Testis (tissue), 3 donors: Measurements from ENCODE around the gene TNFRSF9. TPM values are rescaled to one million over a fixed set of nuclear protein-coding genes. Genes with fewer than 3 reads are reported as not detected.
"Not testable (repeated sequence)": the region's sequence is repeated elsewhere in the genome, so short reads cannot be mapped to it uniquely, and the experiment has no call there.

Experiments
- DNase-seq: peaks from one replicate; pipeline ENCODE4 v3.0.0-alpha.2; 2019
- H3K27ac ChIP-seq, 2 donors: fragments of 200-600 bp; sonication (generic); one replicate each; pipeline ENCODE4 v1.5.1; 2019
- H3K27me3 ChIP-seq: fragments of 200-600 bp; sonication (generic); one replicate; pipeline ENCODE4 v1.5.1; 2019
- H3K36me3 ChIP-seq: fragments of 200-600 bp; sonication (generic); one replicate; pipeline ENCODE4 v1.5.1; 2017; ENCODE audit warnings: low read depth; ENCODE audit errors: missing control alignments
- H3K4me1 ChIP-seq: fragments of 200-600 bp; sonication (generic); one replicate; pipeline ENCODE4 v1.5.1; 2019
- H3K4me3 ChIP-seq, 2 donors: fragments of 200-600 bp; sonication (generic); one replicate each; pipeline ENCODE4 v1.5.1; 2017 to 2019
- H3K9me3 ChIP-seq: fragments of 200-600 bp; sonication (generic); one replicate; pipeline ENCODE4 v1.5.1; 2017
- POLR2A ChIP-seq: fragments of 450-650 bp; IDR thresholded peaks from one replicate; pipeline ENCODE4 v1.6.1; 2017; ENCODE audit warnings: antibody characterized with exemption, mild to moderate bottlenecking, moderate library complexity
- WGBS, 2 donors: methylation state at CpG; one replicate each; pipeline ENCODE4 v1.1.5; 2018; 5-methylcytosine and 5-hydroxymethylcytosine counted together
- intact Hi-C: fragments of 100-400 bp; cut with DNase I; formaldehyde crosslinking; loops from one replicate; pipeline ENCODE4 v1.15.1; 2023; ENCODE audit warnings: low total_unique reads
- polyA plus RNA-seq: library from polyadenylated mRNA; stranded (reverse); fragments of 350-450 nt; fragmentation: Illumina TruSeq; extraction: RNeasy Lipid Tissue Mini Kit (QIAGEN cat#74804); gene quantifications from one replicate; pipeline ENCODE4 v1.2.3, GENCODE V29; 2014; ENCODE audit warnings: low read depth, low replicate concordance; ENCODE audit not compliant: insufficient read depth
- total RNA-seq, 2 donors: library from RNA; depleted of rRNA; stranded (reverse); fragments of >200 nt; gene quantifications; one replicate each; pipeline ENCODE4 v1.2.3, GENCODE V29; 2016
- TF ChIP-seq, protein P1 (sequence below), 3 experiments: fragments of 450-650 bp in 2 of 3; fragments of 200-600 bp in 1 of 3; sonication (generic) in 1 of 3; IDR thresholded peaks; one replicate each; pipeline ENCODE4 v1.5.1; 2016 to 2019; ENCODE audit warnings: antibody characterized with exemption in 3 of 3, mild to moderate bottlenecking in 2 of 3, moderate library complexity in 1 of 3

The TNFRSF9 gene
- total and polyA plus RNA-seq, 3 donors from 2014 or later = 0.06 to 0.24 (median 0.08) TPM

DNA sequence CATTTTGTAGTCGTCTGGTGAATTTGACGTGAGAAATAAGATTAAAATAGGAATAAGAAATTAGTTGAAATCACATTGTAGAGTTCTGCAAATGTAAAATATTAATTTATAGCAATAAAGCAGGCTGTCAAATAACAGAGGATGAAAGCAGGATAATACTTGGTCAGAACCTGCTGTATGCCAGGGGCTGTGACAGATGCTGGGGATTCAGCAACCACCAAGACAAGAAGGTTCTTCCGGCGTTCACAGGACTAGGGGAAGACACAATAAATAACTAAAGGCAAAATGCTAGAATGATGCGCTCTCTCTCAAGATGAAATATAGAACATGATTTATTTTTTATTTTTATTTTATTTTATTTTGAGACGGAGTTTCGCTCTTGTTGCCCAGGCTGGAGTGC lies 14.0 kb upstream of the TNFRSF9 start:
- peak overlapping the region; percentile 71 to 75 for H3K27ac ChIP-seq
- DNase-seq = no peak
- no peaks in the 10 kb centered on the region for H3K9me3 ChIP-seq
- intact Hi-C loops = no loop called here
- WGBS, 2 donors = 49 to 61% methylated on average over 7 of the region's 7 CpGs
- TF ChIP-seq, protein P1, sequence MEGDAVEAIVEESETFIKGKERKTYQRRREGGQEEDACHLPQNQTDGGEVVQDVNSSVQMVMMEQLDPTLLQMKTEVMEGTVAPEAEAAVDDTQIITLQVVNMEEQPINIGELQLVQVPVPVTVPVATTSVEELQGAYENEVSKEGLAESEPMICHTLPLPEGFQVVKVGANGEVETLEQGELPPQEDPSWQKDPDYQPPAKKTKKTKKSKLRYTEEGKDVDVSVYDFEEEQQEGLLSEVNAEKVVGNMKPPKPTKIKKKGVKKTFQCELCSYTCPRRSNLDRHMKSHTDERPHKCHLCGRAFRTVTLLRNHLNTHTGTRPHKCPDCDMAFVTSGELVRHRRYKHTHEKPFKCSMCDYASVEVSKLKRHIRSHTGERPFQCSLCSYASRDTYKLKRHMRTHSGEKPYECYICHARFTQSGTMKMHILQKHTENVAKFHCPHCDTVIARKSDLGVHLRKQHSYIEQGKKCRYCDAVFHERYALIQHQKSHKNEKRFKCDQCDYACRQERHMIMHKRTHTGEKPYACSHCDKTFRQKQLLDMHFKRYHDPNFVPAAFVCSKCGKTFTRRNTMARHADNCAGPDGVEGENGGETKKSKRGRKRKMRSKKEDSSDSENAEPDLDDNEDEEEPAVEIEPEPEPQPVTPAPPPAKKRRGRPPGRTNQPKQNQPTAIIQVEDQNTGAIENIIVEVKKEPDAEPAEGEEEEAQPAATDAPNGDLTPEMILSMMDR (IDR thresholded peaks at IDR 0.05) = no peak
- TF ChIP-seq POLR2A = no peak
- no peaks in the 10 kb centered on the region for H3K27me3 ChIP-seq
- H3K36me3 ChIP-seq = no peaks in the 10 kb centered on the region
- H3K4me3 ChIP-seq = peak overlapping the region; percentile 61 to 73
- H3K4me1 ChIP-seq = no peaks in the 10 kb centered on the region

DNA sequence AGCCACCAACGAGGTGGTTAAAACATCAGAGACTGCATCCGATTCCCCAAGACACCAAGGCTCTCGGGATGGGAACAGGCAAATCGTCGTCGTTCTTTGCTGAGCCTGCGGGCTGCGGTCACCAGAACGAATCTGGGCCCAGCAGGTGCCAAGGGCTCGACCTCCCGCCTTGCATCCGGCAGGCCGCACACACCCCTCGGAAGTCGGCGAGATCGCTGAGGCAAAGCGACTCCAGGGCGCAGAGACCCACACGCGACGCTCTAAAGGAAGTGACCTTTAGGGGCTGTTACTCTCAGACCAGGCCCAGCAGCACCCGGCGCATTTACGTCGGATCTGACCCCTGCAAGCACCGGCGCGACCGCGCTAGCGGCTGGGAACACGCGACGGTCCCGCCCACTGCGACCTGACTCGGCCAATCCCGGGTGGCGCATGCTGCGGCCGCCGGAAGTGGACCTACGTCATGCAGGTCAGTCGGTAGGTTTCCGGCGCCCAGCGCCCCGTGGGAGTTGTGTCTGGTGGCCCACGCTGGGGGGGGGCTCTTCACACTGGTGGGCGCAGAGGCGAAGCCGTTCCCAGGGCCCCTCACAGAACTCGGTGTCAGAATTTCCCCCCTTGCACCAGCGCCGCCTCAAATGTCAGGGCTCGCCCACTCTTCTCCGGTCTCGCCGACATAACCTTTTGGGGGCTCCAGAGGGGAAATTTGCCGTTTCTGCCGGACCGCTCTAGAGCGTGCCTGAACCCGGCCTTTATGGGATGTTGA lies 13.4 kb upstream of the TNFRSF9 start:
- Histone ChIP-seq H3K27me3 (no peaks in the 10 kb centered on the region), H3K27ac (peak overlapping the region; percentile 71 to 75), H3K4me3 (peak overlapping the region; percentile 61 to 73), H3K4me1 (no peaks in the 10 kb centered on the region), H3K36me3 (no peaks in the 10 kb centered on the region), H3K9me3 (no peaks in the 10 kb centered on the region)
- intact Hi-C loops = no loop called here
- TF ChIP-seq, protein P1 (IDR thresholded peaks at IDR 0.05) = no peak
- DNase-seq = peak; percentile 98
- 2% methylated on average over 23 to 65 of the region's 65 CpGs for WGBS, 2 donors

DNA sequence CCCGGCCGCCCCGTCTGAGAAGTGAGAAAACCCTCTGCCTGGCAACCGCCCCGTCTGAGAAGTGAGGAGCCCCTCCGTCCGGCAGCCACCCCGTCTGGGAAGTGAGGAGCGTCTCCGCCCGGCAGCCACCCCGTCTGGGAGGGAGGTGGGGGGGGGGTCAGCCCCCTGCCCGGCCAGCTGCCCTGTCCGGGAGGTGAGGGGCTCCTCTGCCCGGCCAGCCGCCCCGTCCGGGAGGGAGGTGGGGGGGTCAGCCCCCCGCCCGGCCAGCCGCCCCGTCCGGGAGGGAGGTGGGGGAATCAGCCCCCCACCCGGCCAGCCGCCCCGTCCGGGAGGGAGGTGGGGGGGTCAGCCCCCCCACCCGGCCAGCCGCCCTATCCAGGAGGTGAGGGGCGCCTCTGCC lies 12.2 kb upstream of the TNFRSF9 start:
- WGBS, 2 donors = 39% methylated on average over 7 of the region's 30 CpGs; no CpG with 5 or more reads in 1 of the 2 donors
- H3K4me1 ChIP-seq, H3K27me3 ChIP-seq, intact Hi-C loops, H3K36me3 ChIP-seq, H3K27ac ChIP-seq, H3K9me3 ChIP-seq, DNase-seq: not testable (repeated sequence)
- peak overlapping the region in 1 of 2 donors; percentile 10 for H3K4me3 ChIP-seq

DNA sequence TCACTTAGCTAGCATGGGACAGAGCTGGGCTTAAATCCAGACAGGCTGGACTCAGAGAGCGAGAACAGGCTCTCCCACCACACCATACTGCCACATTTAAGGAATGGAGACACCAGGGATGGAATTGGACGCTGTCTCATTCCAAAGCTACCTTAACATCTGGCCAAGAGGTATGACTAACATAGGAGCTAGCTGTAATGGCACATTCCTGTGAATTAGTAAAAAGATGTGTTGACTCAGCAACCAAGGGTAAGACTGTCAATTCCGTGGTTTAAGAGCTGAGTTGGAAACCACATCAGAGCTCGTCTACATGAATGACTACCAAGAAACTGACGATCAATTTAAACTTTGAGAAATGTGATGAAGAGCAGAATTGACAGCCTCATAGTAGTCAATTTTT lies 8.3 kb upstream of the TNFRSF9 start:
- Histone ChIP-seq H3K36me3 (no peaks in the 10 kb centered on the region), H3K27me3 (no peaks in the 10 kb centered on the region), H3K4me1 (no peaks in the 10 kb centered on the region), H3K4me3 (no peak overlapping the region), H3K27ac (no peak overlapping the region), H3K9me3 (no peaks in the 10 kb centered on the region)
- no peak for DNase-seq
- TF ChIP-seq POLR2A = no peak
- TF ChIP-seq, protein P1 (IDR thresholded peaks at IDR 0.05) = no peak
- intact Hi-C loops = no loop called here
- 83 to 90% methylated on average over 5 of the region's 5 CpGs for WGBS, 2 donors

DNA sequence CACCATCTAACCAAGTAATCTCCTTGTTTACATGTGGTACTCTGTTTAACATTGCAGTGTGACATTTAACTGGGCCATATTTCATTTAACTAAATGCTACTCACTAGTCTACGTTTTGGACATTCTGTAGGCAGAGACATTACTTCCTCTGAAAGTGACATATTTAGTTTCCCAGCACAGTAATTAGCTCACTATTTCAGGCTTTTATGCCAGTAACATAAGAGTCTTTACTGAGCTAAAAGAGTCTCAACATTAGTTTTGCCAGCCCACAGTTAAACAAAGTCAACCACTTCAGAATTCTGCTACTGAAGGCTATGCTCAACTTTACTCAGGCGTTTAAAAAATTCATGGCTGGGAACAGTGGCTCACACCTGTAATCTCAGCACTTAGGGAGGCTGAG lies 2.6 kb upstream of the TNFRSF9 start:
- no peak overlapping the region for H3K27ac ChIP-seq
- H3K9me3 ChIP-seq = no peaks in the 10 kb centered on the region
- no peak overlapping the region for H3K4me3 ChIP-seq
- 76 to 77% methylated on average over 2 of the region's 2 CpGs for WGBS, 2 donors
- peaks cover 8% of the 10 kb centered on the region for H3K4me1 ChIP-seq
- no peak for DNase-seq
- no peaks in the 10 kb centered on the region for H3K36me3 ChIP-seq
- H3K27me3 ChIP-seq = no peaks in the 10 kb centered on the region
- intact Hi-C loops = no loop called here
- no peak for TF ChIP-seq POLR2A
- TF ChIP-seq, protein P1 (IDR thresholded peaks at IDR 0.05) = no peak
